OCI-LY1 (cell line): ENCODE data around the gene RADIL.

Source experiments
- CTCF ChIP-seq: fragments of 200-600 bp; sonication (generic), shearing (Covaris generic); IDR thresholded peaks from 2 replicates; pipeline ENCODE4 v1.5.1; 2017; ENCODE audit warnings: mild to moderate bottlenecking, antibody characterized with exemption, low read length, moderate library complexity, mixed read lengths
- EZH2 ChIP-seq: fragments of 200-600 bp; sonication (generic), shearing (Covaris generic); IDR thresholded peaks from 2 replicates; pipeline ENCODE4 v1.8.0; 2017; ENCODE audit warnings: borderline replicate concordance, mixed run types, mild to moderate bottlenecking, antibody characterized with exemption, low read length, moderate library complexity, mixed read lengths

GRCh38 chr7:4817178-4817901 lies 66.2 kb downstream of the RADIL start:
- TF ChIP-seq CTCF (no peak), EZH2 (no peak)
